DOHH2 (cell line): ENCODE measurements around the gene ASF1A.

Experiments used
- CTCF ChIP-seq: fragments of 200-600 bp; sonication (generic); IDR thresholded peaks from one replicate; pipeline ENCODE4 v1.5.1; 2014; ENCODE audit warnings: antibody characterized with exemption, mild to moderate bottlenecking, low read depth, low read length; ENCODE audit not compliant: poor library complexity, severe bottlenecking
- EZH2phosphoT487 ChIP-seq: fragments of 200-600 bp; sonication (generic); IDR thresholded peaks from 2 replicates; pipeline ENCODE4 v1.6.1; 2017; ENCODE audit warnings: borderline replicate concordance, mild to moderate bottlenecking, antibody characterized with exemption, low read length, moderate library complexity, mixed read lengths

DNA sequence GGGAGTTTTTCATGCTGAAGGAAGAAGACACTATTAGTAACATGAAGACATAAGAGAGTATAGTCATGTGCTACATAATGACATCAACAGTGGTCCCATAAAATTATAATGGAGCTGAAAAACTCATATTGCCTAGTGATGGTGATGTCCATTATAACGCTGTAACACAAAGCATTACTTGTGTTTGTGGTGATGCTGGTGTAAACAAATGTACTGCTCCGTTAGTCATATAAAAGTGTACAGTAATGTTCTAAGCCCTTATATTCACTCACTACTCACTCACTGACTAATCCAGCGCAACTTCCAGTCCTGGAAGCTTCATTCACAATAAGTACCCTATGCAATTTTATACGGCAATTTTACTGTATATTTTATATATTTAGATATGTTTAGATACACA lies 26.8 kb upstream of the ASF1A start:
- TF ChIP-seq CTCF (no peak), EZH2phosphoT487 (no peak)
